ENCODE results near the gene GLCCI1. TPM values are rescaled to one million over a fixed set of nuclear protein-coding genes. Genes with fewer than 3 reads are reported as not detected.

The GLCCI1 gene
- total RNA-seq, 2 experiments from 2014 or later, result 27.9 to 29.6 TPM

- Mint-ChIP-seq H3K4me1 (peaks cover 17% of the 10 kb centered on the region), H3K9me3 (no peaks in the 10 kb centered on the region), H3K27ac (no peak overlapping the region), H3K27me3 (no peaks in the 10 kb centered on the region), H3K36me3 (ENCODE audit: low read depth) (no peaks in the 10 kb centered on the region), H3K4me3 (no peak overlapping the region)
- POLR2A ChIA-PET, result no interaction called here
- DNase-seq, result no peak
- CTCF ChIA-PET, result interaction anchor here (1.0 to 2.8 kb wide), 4 partner anchors 12 to 169 kb away, joined by 3 to 8 read pairs (median 4); no protein-coding TSS in a partner anchor
Observed at GRCh38 chr7:7965301-7965700, 3.3 kb upstream of the GLCCI1 start.

- Mint-ChIP-seq H3K27ac (no peak overlapping the region), H3K9me3 (no peaks in the 10 kb centered on the region), H3K4me3 (no peak overlapping the region), H3K4me1 (peaks cover 17% of the 10 kb centered on the region), H3K27me3 (no peaks in the 10 kb centered on the region), H3K36me3 (ENCODE audit: low read depth) (no peaks in the 10 kb centered on the region)
- POLR2A ChIA-PET, result no interaction called here
- CTCF ChIA-PET, result interaction anchor here (1.0 to 2.8 kb wide), 6 partner anchors 11 to 168 kb away, joined by 3 to 8 read pairs (median 4); no protein-coding TSS in a partner anchor
- no peak for DNase-seq
Observed at GRCh38 chr7:7966141-7966734, 2.4 kb upstream of the GLCCI1 start.

DNA sequence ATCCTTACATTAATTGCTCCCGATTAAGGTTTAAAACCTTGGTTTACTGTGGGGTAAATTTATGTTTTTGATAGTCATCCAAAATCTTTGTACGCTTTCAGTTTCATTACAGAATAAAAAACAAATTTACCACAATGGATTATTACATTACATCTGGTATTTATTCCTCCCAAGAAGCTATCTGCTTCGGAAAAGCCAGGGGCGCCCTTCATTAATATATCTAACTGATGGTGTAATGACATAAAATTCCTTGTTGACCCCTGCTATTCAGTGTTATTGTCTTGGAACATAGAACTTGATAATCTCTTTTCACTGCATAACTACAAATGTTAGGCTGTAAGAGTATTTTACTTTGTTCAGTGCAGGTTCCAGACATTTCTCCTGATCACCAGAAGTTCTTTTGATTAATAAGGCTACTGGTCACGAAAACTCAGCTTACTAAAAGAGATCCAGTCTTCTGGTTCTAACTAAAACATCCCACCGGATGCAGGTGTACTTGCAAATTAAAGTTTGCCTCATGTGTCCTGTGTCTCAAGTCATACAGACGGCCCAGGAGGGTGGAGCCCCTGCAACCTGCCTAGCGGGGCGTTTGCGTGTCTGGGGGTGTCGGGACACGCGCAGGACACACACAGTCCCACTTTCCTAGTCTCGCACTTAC lies 581 bp upstream of the GLCCI1 start:
- Mint-ChIP-seq H3K4me3 (peak overlapping the region; percentile 80), H3K27me3 (no peaks in the 10 kb centered on the region), H3K27ac (peak overlapping the region; percentile 95), H3K36me3 (ENCODE audit: low read depth) (no peaks in the 10 kb centered on the region), H3K9me3 (no peaks in the 10 kb centered on the region), H3K4me1 (peaks cover 20% of the 10 kb centered on the region)
- DNase-seq, result no peak
- POLR2A ChIA-PET, result interaction anchor here (0.6 to 2.0 kb wide), 3 partner anchors 13 to 1965 kb away, joined by 3 to 8 read pairs (median 3); no protein-coding TSS in a partner anchor
- CTCF ChIA-PET, result interaction anchor here (0.6 to 2.8 kb wide), 6 partner anchors 13 to 210 kb away, joined by 3 to 8 read pairs (median 4); no protein-coding TSS in a partner anchor

GRCh38 chr7:7969306-7970236 lies 975 bp downstream of the GLCCI1 start:
- Mint-ChIP-seq H3K27ac (peak overlapping the region; percentile 79), H3K36me3 (ENCODE audit: low read depth) (no peaks in the 10 kb centered on the region), H3K27me3 (no peaks in the 10 kb centered on the region), H3K4me1 (peaks cover 24% of the 10 kb centered on the region), H3K4me3 (peak overlapping the region; percentile 74), H3K9me3 (no peaks in the 10 kb centered on the region)
- ChIA-PET CTCF (interaction anchor here (0.6 to 1.7 kb wide), 4 partner anchors 10 to 1880 kb away, joined by 3 to 9 read pairs (median 4); no protein-coding TSS in a partner anchor), POLR2A (no interaction called here)
- DNase-seq, result peak; percentile 48

GRCh38 chr7:7970237-7970530 lies 1.6 kb downstream of the GLCCI1 start:
- Mint-ChIP-seq H3K4me3 (no peak overlapping the region), H3K27ac (no peak overlapping the region), H3K36me3 (ENCODE audit: low read depth) (no peaks in the 10 kb centered on the region), H3K9me3 (no peaks in the 10 kb centered on the region), H3K4me1 (peaks cover 21% of the 10 kb centered on the region), H3K27me3 (no peaks in the 10 kb centered on the region)
- ChIA-PET POLR2A (interaction anchor here (0.6 kb wide), 1 partner anchor 207 kb away, joined by 7 read pairs; no protein-coding TSS in a partner anchor), CTCF (interaction anchor here (1.0 to 1.7 kb wide), 4 partner anchors 10 to 22 kb away, joined by 3 to 9 read pairs (median 4); no protein-coding TSS in a partner anchor)
- no peak for DNase-seq

- no peak overlapping the region for H3K4me3 Mint-ChIP-seq
- no peak overlapping the region for H3K27ac Mint-ChIP-seq
- DNase-seq, result peak; percentile 25
- no peaks in the 10 kb centered on the region for H3K27me3 Mint-ChIP-seq
- no peaks in the 10 kb centered on the region for H3K36me3 Mint-ChIP-seq (ENCODE audit: low read depth)
- H3K9me3 Mint-ChIP-seq, result no peaks in the 10 kb centered on the region
- ChIA-PET CTCF (interaction anchor here (1.0 to 1.7 kb wide), 4 partner anchors 9 to 22 kb away, joined by 3 to 9 read pairs (median 4); no protein-coding TSS in a partner anchor), POLR2A (interaction anchor here (0.6 kb wide), 1 partner anchor 206 kb away, joined by 7 read pairs; no protein-coding TSS in a partner anchor)
- H3K4me1 Mint-ChIP-seq, result peaks cover 21% of the 10 kb centered on the region
Observed at GRCh38 chr7:7970531-7971307, 2.1 kb downstream of the GLCCI1 start.

DNA sequence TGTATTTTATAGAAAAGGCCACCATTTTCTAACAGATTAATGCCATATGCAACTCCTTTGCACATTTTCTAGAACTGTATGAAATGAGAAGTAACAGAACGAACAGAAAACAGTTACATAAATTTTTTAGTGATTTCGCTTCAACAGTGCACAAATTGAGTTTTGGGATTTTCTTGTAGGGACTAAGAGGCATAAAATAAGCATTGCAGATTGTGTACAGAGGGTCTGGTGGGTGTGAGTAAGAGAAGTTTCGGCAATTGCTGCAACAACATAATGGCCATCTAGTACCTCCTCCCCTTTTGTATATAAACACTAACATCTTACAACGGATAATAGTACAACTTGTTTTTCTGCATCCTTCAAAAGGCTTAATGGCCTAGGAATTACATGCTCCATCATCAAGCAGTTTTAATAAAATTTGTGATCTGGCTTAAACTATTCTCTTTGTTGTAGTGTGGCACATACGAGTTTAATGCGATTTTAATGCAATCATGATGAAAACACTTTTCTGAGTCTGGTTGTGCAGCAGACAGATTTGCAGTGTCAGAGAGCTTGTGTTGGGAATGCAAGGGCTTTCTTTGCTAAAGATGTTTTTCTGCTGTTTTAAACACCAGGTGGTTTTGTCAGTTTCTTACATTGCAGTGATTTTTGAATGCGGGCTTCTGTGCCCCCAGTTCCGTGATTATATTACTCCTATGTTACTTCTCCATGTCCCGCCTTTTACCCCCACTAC lies 2.9 kb downstream of the GLCCI1 start:
- Mint-ChIP-seq H3K27ac (no peak overlapping the region), H3K36me3 (ENCODE audit: low read depth) (no peaks in the 10 kb centered on the region), H3K4me3 (no peak overlapping the region), H3K27me3 (no peaks in the 10 kb centered on the region), H3K4me1 (peaks cover 24% of the 10 kb centered on the region), H3K9me3 (no peaks in the 10 kb centered on the region)
- ChIA-PET POLR2A (no interaction called here), CTCF (interaction anchor here (1.0 to 1.7 kb wide), 2 partner anchors 8 to 21 kb away, joined by 3 to 9 read pairs; no protein-coding TSS in a partner anchor)
- DNase-seq, result no peak

DNA sequence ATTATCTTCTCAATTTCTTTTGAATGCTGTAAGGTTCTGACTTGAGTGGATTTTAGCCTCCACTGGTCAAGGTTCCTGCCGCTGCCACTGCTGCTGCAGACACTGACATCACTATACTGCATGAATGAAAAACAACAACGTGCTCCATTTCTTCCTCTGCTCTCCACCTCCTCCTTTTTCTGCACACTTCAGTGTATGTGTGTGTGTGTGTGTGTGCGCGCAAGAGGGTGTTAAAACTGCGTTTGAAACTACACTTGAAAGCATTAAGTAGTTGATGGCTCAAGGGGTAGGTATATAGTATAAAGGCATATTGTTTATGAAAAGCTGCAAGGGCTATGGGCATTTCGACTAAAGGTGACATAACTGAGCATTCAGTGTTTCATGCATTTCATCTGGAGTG lies 3.5 kb downstream of the GLCCI1 start:
- DNase-seq, result peak; percentile 19
- H3K4me3 Mint-ChIP-seq, result no peak overlapping the region
- ChIA-PET POLR2A (no interaction called here), CTCF (no interaction called here)
- H3K27me3 Mint-ChIP-seq, result no peaks in the 10 kb centered on the region
- H3K4me1 Mint-ChIP-seq, result peaks cover 24% of the 10 kb centered on the region
- H3K36me3 Mint-ChIP-seq (ENCODE audit: low read depth), result peaks cover under 1% of the 10 kb centered on the region
- H3K9me3 Mint-ChIP-seq, result no peaks in the 10 kb centered on the region
- H3K27ac Mint-ChIP-seq, result no peak overlapping the region

- Mint-ChIP-seq H3K27me3 (no peaks in the 10 kb centered on the region), H3K4me1 (peaks cover 25% of the 10 kb centered on the region), H3K27ac (peak overlapping the region; percentile 38), H3K9me3 (no peaks in the 10 kb centered on the region), H3K36me3 (ENCODE audit: low read depth) (peaks cover 3% of the 10 kb centered on the region), H3K4me3 (peak overlapping the region; percentile 54)
- CTCF ChIA-PET, result interaction anchor here (0.7 to 0.9 kb wide), 3 partner anchors 11 to 138 kb away, joined by 3 read pairs; no protein-coding TSS in a partner anchor
- no peak for DNase-seq
- POLR2A ChIA-PET, result no interaction called here
Observed at GRCh38 chr7:7972922-7973594, 4.5 kb downstream of the GLCCI1 start.

GRCh38 chr7:7976677-7977076 lies 8.1 kb downstream of the GLCCI1 start:
- peaks cover 7% of the 10 kb centered on the region for H3K36me3 Mint-ChIP-seq (ENCODE audit: low read depth)
- CTCF ChIA-PET, result interaction anchor here (0.6 to 1.7 kb wide), 6 partner anchors 10 to 69 kb away, joined by 3 to 8 read pairs (median 3); no protein-coding TSS in a partner anchor
- peaks cover 24% of the 10 kb centered on the region for H3K4me1 Mint-ChIP-seq
- no peak for DNase-seq
- no peaks in the 10 kb centered on the region for H3K9me3 Mint-ChIP-seq
- H3K4me3 Mint-ChIP-seq, result no peak overlapping the region
- POLR2A ChIA-PET, result interaction anchor here (0.6 kb wide), 1 partner anchor 224 kb away, joined by 3 read pairs; no protein-coding TSS in a partner anchor
- H3K27ac Mint-ChIP-seq, result no peak overlapping the region
- H3K27me3 Mint-ChIP-seq, result no peaks in the 10 kb centered on the region

DNA sequence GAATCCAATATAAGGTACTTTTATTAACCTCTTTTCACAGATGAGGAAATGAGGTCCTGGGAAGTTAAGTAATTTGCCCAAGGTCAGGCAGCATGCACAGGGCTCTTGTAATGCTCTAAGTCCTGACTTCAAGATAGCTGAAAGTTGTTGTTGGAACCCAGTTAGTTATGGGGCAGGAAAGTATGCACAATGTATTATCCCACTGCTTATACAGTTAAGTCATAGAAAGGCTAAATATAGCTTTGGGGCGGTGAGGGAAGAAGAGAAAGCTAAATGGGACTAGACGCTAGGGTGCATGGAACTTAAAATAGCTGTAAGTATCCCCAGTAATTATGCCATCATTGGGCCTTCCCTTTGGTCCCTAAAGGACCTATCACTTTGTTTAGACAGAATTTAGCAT lies 9.2 kb downstream of the GLCCI1 start:
- DNase-seq, result no peak
- Mint-ChIP-seq H3K27me3 (no peaks in the 10 kb centered on the region), H3K9me3 (no peaks in the 10 kb centered on the region), H3K36me3 (ENCODE audit: low read depth) (peaks cover 11% of the 10 kb centered on the region), H3K27ac (no peak overlapping the region), H3K4me1 (peaks cover 25% of the 10 kb centered on the region), H3K4me3 (no peak overlapping the region)
- CTCF ChIA-PET, result interaction anchor here (1.4 to 1.7 kb wide), 2 partner anchors 11 to 14 kb away, joined by 4 to 8 read pairs; no protein-coding TSS in a partner anchor
- POLR2A ChIA-PET, result interaction anchor here (0.6 kb wide), 1 partner anchor 38 kb away, joined by 9 read pairs; no protein-coding TSS in a partner anchor

Data from activated CD4-positive, alpha-beta T cell treated with anti-CD3 and anti-CD28 coated beads, Interleukin-2, amount 10 ng/mL, durations not matched to agents 7 days and 5 days (primary cell).